ENCODE measurements around the gene SRCIN1.

Gene SRCIN1

GRCh38 chr17:38609280-38610031 lies 3.7 kb upstream of the SRCIN1 start:
- in situ Hi-C loops (cut with HindIII; ENCODE audit: low sequenced_read_pairs): loop anchor here (10.0 kb wide), 1 partner anchor 65 kb away; no protein-coding TSS in a partner anchor
- no peak for DNase-seq (ENCODE audit: low read depth)
- no peak for TF ChIP-seq CTCF (IDR thresholded peaks at IDR 0.05; ENCODE audit: low read depth, low read length, missing control alignments)
- H3K4me3 ChIP-seq (ENCODE audit: low read depth, low read length): no peak overlapping the region

- no peak overlapping the region for H3K4me3 ChIP-seq (ENCODE audit: low read depth, low read length)
- in situ Hi-C loops (cut with HindIII; ENCODE audit: low sequenced_read_pairs): loop anchor here (10.0 kb wide), 1 partner anchor 64 kb away; no protein-coding TSS in a partner anchor
- no peak for DNase-seq (ENCODE audit: low read depth)
- TF ChIP-seq CTCF (IDR thresholded peaks at IDR 0.05; ENCODE audit: low read depth, low read length, missing control alignments): no peak
Measured at GRCh38 chr17:38608648-38609047, 2.9 kb upstream of the SRCIN1 start.

- no peak for TF ChIP-seq CTCF (IDR thresholded peaks at IDR 0.05; ENCODE audit: low read depth, low read length, missing control alignments)
- in situ Hi-C loops (cut with HindIII; ENCODE audit: low sequenced_read_pairs): loop anchor here (10.0 kb wide), 1 partner anchor 62 kb away; no protein-coding TSS in a partner anchor
- no peak for DNase-seq (ENCODE audit: low read depth)
- no peak overlapping the region for H3K4me3 ChIP-seq (ENCODE audit: low read depth, low read length)
Measured at GRCh38 chr17:38606646-38607611, 1.2 kb upstream of the SRCIN1 start.

GRCh38 chr17:38605411-38605840 lies 326 bp downstream of the SRCIN1 start:
- in situ Hi-C loops (cut with HindIII; ENCODE audit: low sequenced_read_pairs): loop anchor here (10.0 kb wide), 1 partner anchor 61 kb away; no protein-coding TSS in a partner anchor
- no peak for TF ChIP-seq CTCF (IDR thresholded peaks at IDR 0.05; ENCODE audit: low read depth, low read length, missing control alignments)
- no peak overlapping the region for H3K4me3 ChIP-seq (ENCODE audit: low read depth, low read length)
- no peak for DNase-seq (ENCODE audit: low read depth)

- no peak for DNase-seq (ENCODE audit: low read depth)
- in situ Hi-C loops (cut with HindIII; ENCODE audit: low sequenced_read_pairs): loop anchor here (10.0 kb wide), 1 partner anchor 60 kb away; no protein-coding TSS in a partner anchor
- H3K4me3 ChIP-seq (ENCODE audit: low read depth, low read length): no peak overlapping the region
- TF ChIP-seq CTCF (IDR thresholded peaks at IDR 0.05; ENCODE audit: low read depth, low read length, missing control alignments): no peak
Measured at GRCh38 chr17:38604479-38605403, 1.0 kb downstream of the SRCIN1 start.

Measured in astrocyte of the cerebellum (primary cell).